Panc1 (cell line): ENCODE results near the gene UCP3. TPM values are rescaled to one million over a fixed set of nuclear protein-coding genes. Genes with fewer than 3 reads are reported as not detected.

Experiments
- ATAC-seq: fragments of 200-7000 bp; cut with Tn5 transposase; 2 replicates; pipeline ENCODE4 v1.9.1; 2020; ENCODE audit warnings: mild to moderate bottlenecking, moderate library complexity
- BruUV-seq: library from RNA; stranded (reverse); fragments of 400-500 nt; replicated peaks from 2 replicates; lab custom pipeline; 2021; lab: Mats Ljungman, UMichigan
- CTCF ChIA-PET: fragments of 300-600 bp; sonication (Branson Sonifier 250); formaldehyde crosslinking; loops from one replicate; lab custom pipeline; 2022; ENCODE audit warnings: antibody characterized with exemption; lab: Charles Lee
- POLR2A ChIA-PET: fragments of 300-600 bp; sonication (Branson Sonifier 250); formaldehyde crosslinking; loops from one replicate; lab custom pipeline; 2022; ENCODE audit warnings: antibody characterized with exemption; lab: Charles Lee
- DNase-seq: peaks from one replicate; pipeline ENCODE4 v3.0.0-alpha.2; 2010; ENCODE audit warnings: low read depth, low spot score
- H3K27ac ChIP-seq: 2 replicates; pipeline ENCODE4 v1.5.1; 2011; ENCODE audit warnings: mild to moderate bottlenecking, low read length, inconsistent platforms
- H3K27me3 ChIP-seq: fragments of 200-500 bp; sonication (Bioruptor generic); 2 replicates; pipeline ENCODE4 v1.6.0; 2014; ENCODE audit warnings: low read length, inconsistent platforms; ENCODE audit not compliant: control insufficient read depth, insufficient read depth
- H3K36me3 ChIP-seq: fragments of 200-500 bp; sonication (Bioruptor generic); 2 replicates; pipeline ENCODE4 v1.5.1; 2014; ENCODE audit warnings: inconsistent platforms, mild to moderate bottlenecking, low read length, moderate library complexity; ENCODE audit not compliant: control insufficient read depth, insufficient read depth
- H3K4me1 ChIP-seq: 2 replicates; pipeline ENCODE4 v1.5.1; 2011; ENCODE audit warnings: inconsistent platforms, mild to moderate bottlenecking, low read length, moderate library complexity; ENCODE audit not compliant: control insufficient read depth, insufficient read depth
- H3K4me3 ChIP-seq, 2 experiments: 2 replicates each; pipeline ENCODE4 v1.5.1; 2011 to 2012; ENCODE audit warnings: low read depth in 2 of 2, low read length in 2 of 2, mild to moderate bottlenecking in 2 of 2, inconsistent platforms in 1 of 2, moderate library complexity in 1 of 2
- H3K9me3 ChIP-seq: fragments of 200-500 bp; sonication (Bioruptor generic); 2 replicates; pipeline ENCODE4 v1.5.1; 2014; ENCODE audit warnings: low read depth, mild to moderate bottlenecking, inconsistent platforms, low read length, moderate library complexity; ENCODE audit not compliant: control insufficient read depth, insufficient read depth
- CTCF ChIP-seq: fragments of 450-650 bp; IDR thresholded peaks from 2 replicates; pipeline ENCODE4 v1.5.1; 2017; ENCODE audit warnings: mild to moderate bottlenecking
- POLR2AphosphoS5 ChIP-seq: IDR thresholded peaks from 2 replicates; pipeline ENCODE4 v1.6.1; 2012; ENCODE audit warnings: mild to moderate bottlenecking, low read depth, low read length, moderate library complexity
- SIN3A ChIP-seq: IDR thresholded peaks from 2 replicates; pipeline ENCODE4 v1.6.1; 2012; ENCODE audit warnings: low read depth, mild to moderate bottlenecking, low read length, moderate library complexity, borderline replicate concordance; ENCODE audit not compliant: insufficient read depth
- TCF7L2 ChIP-seq: IDR thresholded peaks from 2 replicates; pipeline ENCODE4 v1.6.1; 2011; ENCODE audit warnings: mild to moderate bottlenecking, low read depth, low read length, inconsistent platforms
- in situ Hi-C: cut with HindIII; loops from 2 replicates; pipeline ENCODE4 v1.10.0; 2016; ENCODE audit warnings: low sequenced_read_pairs, low pct_unique_long_range_greater_than_20kb
- intact Hi-C: fragments of 100-400 bp; cut with micrococcal nuclease; formaldehyde crosslinking; loops from one replicate; pipeline ENCODE4 v1.10.0; 2022; ENCODE audit not compliant: unreplicated experiment
- total RNA-seq: library from RNA; stranded (reverse); gene quantifications from one replicate; pipeline ENCODE4 v1.2.1, GENCODE V29; 2021; ENCODE audit not compliant: unreplicated experiment
- TF ChIP-seq, protein P1 (sequence below), 2 experiments: IDR thresholded peaks; 2 replicates each; pipeline ENCODE4 v1.6.1; 2011 to 2012; ENCODE audit warnings: low read depth in 2 of 2, control low read depth in 1 of 2, low read length in 1 of 2, mild to moderate bottlenecking in 1 of 2, moderate library complexity in 1 of 2; ENCODE audit not compliant: insufficient read depth in 1 of 2

UCP3 gene
- total RNA-seq, 1 experiment from 2014 or later: 0.46 TPM

DNA sequence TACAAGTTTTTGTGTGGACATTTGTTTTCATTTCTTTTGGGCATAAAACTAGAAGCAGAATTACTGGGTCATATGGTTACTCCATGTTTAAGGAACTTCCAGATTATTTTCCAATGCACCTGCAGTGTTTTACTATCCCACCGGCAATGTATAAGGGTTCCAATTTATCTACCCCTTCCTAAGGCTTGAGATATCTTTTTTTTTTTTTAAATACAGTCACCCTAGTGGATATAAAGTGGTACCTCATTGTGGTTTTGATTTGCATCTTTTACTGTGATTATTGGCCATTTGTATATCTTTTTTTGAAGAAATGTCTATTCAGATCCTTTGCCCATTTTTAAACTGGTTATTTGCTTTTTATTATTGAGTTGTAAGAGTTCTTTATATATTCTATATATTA, 34.6 kb upstream of the UCP3 start:
- H3K4me3 ChIP-seq: no peak overlapping the region
- no peaks in the 10 kb centered on the region for H3K27me3 ChIP-seq
- no peak for ATAC-seq
- H3K9me3 ChIP-seq: no peaks in the 10 kb centered on the region
- in situ Hi-C loops (no loop called here), intact Hi-C loops (no loop called here)
- BruUV-seq: no TSS peak
- no peaks in the 10 kb centered on the region for H3K4me1 ChIP-seq
- no peak for TF ChIP-seq TCF7L2
- TF ChIP-seq, protein P1, sequence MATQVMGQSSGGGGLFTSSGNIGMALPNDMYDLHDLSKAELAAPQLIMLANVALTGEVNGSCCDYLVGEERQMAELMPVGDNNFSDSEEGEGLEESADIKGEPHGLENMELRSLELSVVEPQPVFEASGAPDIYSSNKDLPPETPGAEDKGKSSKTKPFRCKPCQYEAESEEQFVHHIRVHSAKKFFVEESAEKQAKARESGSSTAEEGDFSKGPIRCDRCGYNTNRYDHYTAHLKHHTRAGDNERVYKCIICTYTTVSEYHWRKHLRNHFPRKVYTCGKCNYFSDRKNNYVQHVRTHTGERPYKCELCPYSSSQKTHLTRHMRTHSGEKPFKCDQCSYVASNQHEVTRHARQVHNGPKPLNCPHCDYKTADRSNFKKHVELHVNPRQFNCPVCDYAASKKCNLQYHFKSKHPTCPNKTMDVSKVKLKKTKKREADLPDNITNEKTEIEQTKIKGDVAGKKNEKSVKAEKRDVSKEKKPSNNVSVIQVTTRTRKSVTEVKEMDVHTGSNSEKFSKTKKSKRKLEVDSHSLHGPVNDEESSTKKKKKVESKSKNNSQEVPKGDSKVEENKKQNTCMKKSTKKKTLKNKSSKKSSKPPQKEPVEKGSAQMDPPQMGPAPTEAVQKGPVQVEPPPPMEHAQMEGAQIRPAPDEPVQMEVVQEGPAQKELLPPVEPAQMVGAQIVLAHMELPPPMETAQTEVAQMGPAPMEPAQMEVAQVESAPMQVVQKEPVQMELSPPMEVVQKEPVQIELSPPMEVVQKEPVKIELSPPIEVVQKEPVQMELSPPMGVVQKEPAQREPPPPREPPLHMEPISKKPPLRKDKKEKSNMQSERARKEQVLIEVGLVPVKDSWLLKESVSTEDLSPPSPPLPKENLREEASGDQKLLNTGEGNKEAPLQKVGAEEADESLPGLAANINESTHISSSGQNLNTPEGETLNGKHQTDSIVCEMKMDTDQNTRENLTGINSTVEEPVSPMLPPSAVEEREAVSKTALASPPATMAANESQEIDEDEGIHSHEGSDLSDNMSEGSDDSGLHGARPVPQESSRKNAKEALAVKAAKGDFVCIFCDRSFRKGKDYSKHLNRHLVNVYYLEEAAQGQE (IDR thresholded peaks at IDR 0.05; ENCODE audit: insufficient read depth in 1 of 2, low read depth in 2 of 2, low read length in 1 of 2): no peak
- TF ChIP-seq POLR2AphosphoS5: no peak
- TF ChIP-seq CTCF: no peak
- no peak for TF ChIP-seq SIN3A
- 0 out of 2 replicates have a peak, but pooled peaks cover 2% of the 10 kb centered on the region for H3K36me3 ChIP-seq
- DNase-seq: no peak
- CTCF ChIA-PET: no interaction called here
- POLR2A ChIA-PET: no interaction called here
- no peak overlapping the region for H3K27ac ChIP-seq

GRCh38 chr11:74037309-74037708, 28.4 kb upstream of the UCP3 start:
- DNase-seq (no peak), ATAC-seq (no peak)
- CTCF ChIA-PET: no interaction called here
- Histone ChIP-seq H3K27me3 (no peaks in the 10 kb centered on the region), H3K9me3 (no peaks in the 10 kb centered on the region), H3K27ac (no peak overlapping the region), H3K4me3 (no peak overlapping the region), H3K36me3 (0 out of 2 replicates have a peak, but pooled peaks cover 2% of the 10 kb centered on the region), H3K4me1 (no peaks in the 10 kb centered on the region)
- BruUV-seq: no TSS peak
- POLR2A ChIA-PET: no interaction called here
- in situ Hi-C loops: no loop called here
- intact Hi-C loops: no loop called here
- TF ChIP-seq CTCF (no peak), TCF7L2 (no peak), SIN3A (no peak), POLR2AphosphoS5 (no peak)
- TF ChIP-seq, protein P1 (IDR thresholded peaks at IDR 0.05; ENCODE audit: insufficient read depth in 1 of 2, low read depth in 2 of 2, low read length in 1 of 2): no peak
